Transverse colon (tissue), 1 donor: ENCODE results near the gene RCCD1.

Experiments used
- EP300 ChIP-seq: sonication (generic); formaldehyde crosslinking; IDR thresholded peaks from one replicate; pipeline ENCODE4 v1.6.1; 2017; ENCODE audit warnings: antibody characterized with exemption, low read depth
- POLR2A ChIP-seq: fragments of 450-650 bp; IDR thresholded peaks from one replicate; pipeline ENCODE4 v1.6.1; 2016; ENCODE audit warnings: antibody characterized with exemption, mild to moderate bottlenecking, moderate library complexity

DNA sequence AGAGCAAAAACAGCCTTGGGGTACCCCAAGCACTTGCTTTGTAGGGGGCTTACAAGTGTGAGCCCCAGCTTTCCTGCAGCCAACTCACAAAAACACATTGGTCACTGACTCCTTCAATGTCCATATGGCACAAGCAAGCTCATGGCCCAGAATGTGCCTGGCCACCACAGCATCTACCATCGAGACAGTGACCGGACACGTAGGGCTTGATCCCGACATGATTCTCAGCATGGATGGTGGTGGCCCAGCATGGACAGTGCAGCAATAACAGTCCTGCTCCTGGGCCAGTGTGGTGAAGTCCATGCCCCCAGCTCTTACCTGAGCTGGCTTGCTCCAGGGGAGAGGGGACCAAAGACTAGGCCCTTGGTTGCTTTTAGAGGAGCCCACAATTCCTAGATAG, 13.6 kb upstream of the RCCD1 start:
- TF ChIP-seq POLR2A (no peak), EP300 (no peak)
